MM.1S (cell line): Measurements from ENCODE around the gene SSC4D.
"Not testable (repeated sequence)": the region's sequence is repeated elsewhere in the genome, so short reads cannot be mapped to it uniquely, and the experiment has no call there.

Experiments used
- EZH2 ChIP-seq: fragments of 300-600 bp; sonication (generic); optimal IDR thresholded peaks from 2 replicates; pipeline ENCODE3; 2017; ENCODE audit warnings: low read depth, mild to moderate bottlenecking, antibody characterized with exemption, low read length, mixed read lengths
- EZH2phosphoT487 ChIP-seq: fragments of 300-600 bp; sonication (generic); IDR thresholded peaks from 2 replicates; pipeline ENCODE4 v1.6.1; 2018; ENCODE audit warnings: antibody characterized with exemption, low read length
- TF ChIP-seq, protein P1 (sequence below): fragments of 300-600 bp; sonication (generic); IDR thresholded peaks from 2 replicates; pipeline ENCODE4 v1.5.1; 2016; ENCODE audit warnings: antibody characterized with exemption, low read length, mixed read lengths

DNA sequence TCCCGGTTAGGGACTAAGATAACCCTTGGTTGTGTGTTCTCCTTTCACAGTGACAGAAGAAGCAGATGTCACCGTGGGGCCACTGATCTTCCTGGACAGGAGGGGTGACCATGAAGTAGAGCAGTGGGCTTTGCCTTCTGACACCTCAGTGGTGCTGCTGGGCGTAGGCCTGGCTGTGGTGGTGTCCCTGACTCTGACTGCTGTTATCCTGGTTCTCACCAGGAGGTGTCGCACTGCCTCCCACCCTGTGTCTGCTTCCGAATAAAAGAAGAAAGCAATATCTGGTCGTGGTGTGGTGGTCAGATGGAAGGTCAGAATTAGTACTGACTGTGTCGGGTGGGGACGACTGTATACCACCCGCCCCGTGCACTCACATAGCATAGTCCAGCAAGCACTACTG is 32.3 kb upstream of the SSC4D start:
- TF ChIP-seq, protein P1, sequence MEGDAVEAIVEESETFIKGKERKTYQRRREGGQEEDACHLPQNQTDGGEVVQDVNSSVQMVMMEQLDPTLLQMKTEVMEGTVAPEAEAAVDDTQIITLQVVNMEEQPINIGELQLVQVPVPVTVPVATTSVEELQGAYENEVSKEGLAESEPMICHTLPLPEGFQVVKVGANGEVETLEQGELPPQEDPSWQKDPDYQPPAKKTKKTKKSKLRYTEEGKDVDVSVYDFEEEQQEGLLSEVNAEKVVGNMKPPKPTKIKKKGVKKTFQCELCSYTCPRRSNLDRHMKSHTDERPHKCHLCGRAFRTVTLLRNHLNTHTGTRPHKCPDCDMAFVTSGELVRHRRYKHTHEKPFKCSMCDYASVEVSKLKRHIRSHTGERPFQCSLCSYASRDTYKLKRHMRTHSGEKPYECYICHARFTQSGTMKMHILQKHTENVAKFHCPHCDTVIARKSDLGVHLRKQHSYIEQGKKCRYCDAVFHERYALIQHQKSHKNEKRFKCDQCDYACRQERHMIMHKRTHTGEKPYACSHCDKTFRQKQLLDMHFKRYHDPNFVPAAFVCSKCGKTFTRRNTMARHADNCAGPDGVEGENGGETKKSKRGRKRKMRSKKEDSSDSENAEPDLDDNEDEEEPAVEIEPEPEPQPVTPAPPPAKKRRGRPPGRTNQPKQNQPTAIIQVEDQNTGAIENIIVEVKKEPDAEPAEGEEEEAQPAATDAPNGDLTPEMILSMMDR = not testable (repeated sequence)
- not testable (repeated sequence) for TF ChIP-seq EZH2, EZH2phosphoT487
